A673 (cell line): ENCODE results near the gene PAK3.

Source experiments
- EZH2 ChIP-seq: fragments of 200-600 bp; sonication (generic); IDR thresholded peaks from 2 replicates; pipeline ENCODE4 v1.6.1; 2017; ENCODE audit warnings: borderline replicate concordance, low read depth, mild to moderate bottlenecking, mixed read lengths, antibody characterized with exemption, low read length; ENCODE audit not compliant: poor library complexity, severe bottlenecking
- TF ChIP-seq, protein P1 (sequence below): fragments of 300-800, 200-600 bp; sonication (generic); conservative IDR thresholded peaks from 2 replicates; pipeline ENCODE4 v1.5.1; 2017; ENCODE audit warnings: low read depth, mild to moderate bottlenecking, antibody characterized with exemption, low read length, moderate library complexity, mixed read lengths

DNA sequence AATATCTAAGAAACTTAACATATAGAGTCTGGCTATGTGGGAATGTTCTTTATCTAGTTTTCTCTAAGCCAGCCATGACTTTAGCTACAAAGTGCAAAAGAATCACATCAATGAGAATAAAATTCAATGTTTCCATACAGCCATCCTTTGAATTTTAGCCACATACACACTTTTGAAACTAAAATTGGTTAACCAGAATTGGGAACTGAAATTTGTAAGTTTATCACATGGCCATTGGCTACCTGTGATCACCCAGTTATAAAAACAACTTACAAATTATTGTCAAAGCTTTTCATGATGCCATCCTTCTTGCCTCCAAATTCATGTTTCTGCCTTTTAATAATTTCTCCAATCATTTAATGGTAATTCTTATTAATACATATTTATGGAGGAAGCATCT, 49.9 kb downstream of the PAK3 start:
- TF ChIP-seq, protein P1, sequence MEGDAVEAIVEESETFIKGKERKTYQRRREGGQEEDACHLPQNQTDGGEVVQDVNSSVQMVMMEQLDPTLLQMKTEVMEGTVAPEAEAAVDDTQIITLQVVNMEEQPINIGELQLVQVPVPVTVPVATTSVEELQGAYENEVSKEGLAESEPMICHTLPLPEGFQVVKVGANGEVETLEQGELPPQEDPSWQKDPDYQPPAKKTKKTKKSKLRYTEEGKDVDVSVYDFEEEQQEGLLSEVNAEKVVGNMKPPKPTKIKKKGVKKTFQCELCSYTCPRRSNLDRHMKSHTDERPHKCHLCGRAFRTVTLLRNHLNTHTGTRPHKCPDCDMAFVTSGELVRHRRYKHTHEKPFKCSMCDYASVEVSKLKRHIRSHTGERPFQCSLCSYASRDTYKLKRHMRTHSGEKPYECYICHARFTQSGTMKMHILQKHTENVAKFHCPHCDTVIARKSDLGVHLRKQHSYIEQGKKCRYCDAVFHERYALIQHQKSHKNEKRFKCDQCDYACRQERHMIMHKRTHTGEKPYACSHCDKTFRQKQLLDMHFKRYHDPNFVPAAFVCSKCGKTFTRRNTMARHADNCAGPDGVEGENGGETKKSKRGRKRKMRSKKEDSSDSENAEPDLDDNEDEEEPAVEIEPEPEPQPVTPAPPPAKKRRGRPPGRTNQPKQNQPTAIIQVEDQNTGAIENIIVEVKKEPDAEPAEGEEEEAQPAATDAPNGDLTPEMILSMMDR: no peak
- no peak for TF ChIP-seq EZH2
